ENCODE data around the gene HOXB8. TPM values are rescaled to one million over a fixed set of nuclear protein-coding genes. Genes with fewer than 3 reads are reported as not detected.

HOXB8 gene
- total RNA-seq, 6 donors from 2014 or later: 0.23 to 0.27 TPM; not detected in 4

DNA sequence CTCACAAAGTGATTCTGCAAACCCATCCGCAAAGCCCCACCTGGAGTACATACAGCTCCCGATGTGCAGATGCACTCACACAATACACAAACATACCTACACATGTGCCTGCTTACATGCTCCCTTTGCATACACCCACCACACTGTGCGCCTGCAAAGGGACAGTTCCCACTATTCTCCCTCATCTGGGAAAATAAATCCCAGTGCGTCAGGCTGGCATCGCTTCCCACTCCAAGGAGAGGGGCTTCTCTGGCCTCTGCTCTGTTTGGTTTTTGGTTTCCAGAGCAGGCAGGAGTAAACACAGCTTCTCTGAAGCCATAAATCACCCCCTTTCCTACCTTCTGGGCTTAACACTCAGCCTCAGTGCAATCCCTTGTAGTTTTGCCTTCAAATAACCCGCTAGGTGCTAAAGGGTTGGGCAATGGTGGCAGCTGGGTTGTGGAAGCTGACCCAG is 51.7 kb downstream of the HOXB8 start:
- Histone ChIP-seq H3K9me3 (no peaks in the 10 kb centered on the region), H3K4me3 (peak overlapping the region in 2 of 4 donors; percentile 23 to 30), H3K27ac (peak overlapping the region; percentile 56 to 83 (median 64)), H3K4me1 (peaks cover 9 to 17% (median 13%) of the 10 kb centered on the region in 4 donors), H3K36me3 (no peaks in the 10 kb centered on the region), H3K27me3 (peaks cover 0 to 17% (median 4%) of the 10 kb centered on the region in 4 donors)
- ATAC-seq (ENCODE audit: low FRiP score in 2 of 2) (no peak), DNase-seq (no peak)
- TF ChIP-seq POLR2AphosphoS5 (IDR thresholded peaks at IDR 0.05) (no peak), EP300 (IDR thresholded peaks at IDR 0.05) (no peak), POLR2A (IDR thresholded peaks at IDR 0.05) (no peak)
- TF ChIP-seq, protein P1, sequence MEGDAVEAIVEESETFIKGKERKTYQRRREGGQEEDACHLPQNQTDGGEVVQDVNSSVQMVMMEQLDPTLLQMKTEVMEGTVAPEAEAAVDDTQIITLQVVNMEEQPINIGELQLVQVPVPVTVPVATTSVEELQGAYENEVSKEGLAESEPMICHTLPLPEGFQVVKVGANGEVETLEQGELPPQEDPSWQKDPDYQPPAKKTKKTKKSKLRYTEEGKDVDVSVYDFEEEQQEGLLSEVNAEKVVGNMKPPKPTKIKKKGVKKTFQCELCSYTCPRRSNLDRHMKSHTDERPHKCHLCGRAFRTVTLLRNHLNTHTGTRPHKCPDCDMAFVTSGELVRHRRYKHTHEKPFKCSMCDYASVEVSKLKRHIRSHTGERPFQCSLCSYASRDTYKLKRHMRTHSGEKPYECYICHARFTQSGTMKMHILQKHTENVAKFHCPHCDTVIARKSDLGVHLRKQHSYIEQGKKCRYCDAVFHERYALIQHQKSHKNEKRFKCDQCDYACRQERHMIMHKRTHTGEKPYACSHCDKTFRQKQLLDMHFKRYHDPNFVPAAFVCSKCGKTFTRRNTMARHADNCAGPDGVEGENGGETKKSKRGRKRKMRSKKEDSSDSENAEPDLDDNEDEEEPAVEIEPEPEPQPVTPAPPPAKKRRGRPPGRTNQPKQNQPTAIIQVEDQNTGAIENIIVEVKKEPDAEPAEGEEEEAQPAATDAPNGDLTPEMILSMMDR (IDR thresholded peaks at IDR 0.05): no peak
- 63 to 74% methylated on average over 5 to 6 of the region's 6 CpGs for WGBS, 2 donors

DNA sequence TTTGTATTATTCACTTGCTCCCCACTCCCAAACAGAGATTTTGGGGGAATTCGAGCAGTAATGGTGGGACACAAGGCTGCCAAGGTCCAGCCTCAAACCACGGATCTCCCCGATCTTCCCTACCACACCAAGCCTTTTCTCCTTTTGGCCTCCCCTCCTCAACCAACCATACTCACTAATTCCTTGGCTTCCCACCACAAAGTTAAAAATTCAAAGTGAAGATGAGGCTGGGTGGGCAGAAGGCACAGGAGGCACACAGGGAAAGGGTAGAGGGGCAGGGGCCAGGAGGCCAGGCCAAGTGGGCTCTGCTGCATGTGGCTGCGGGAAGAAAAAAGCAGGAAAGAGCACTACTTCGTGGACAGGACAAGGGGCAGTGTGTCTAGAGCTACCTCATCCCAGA is 52.2 kb downstream of the HOXB8 start:
- peaks cover 9 to 15% (median 12%) of the 10 kb centered on the region in 4 donors for H3K4me1 ChIP-seq
- no peak overlapping the region for H3K4me3 ChIP-seq
- no peaks in the 10 kb centered on the region for H3K36me3 ChIP-seq

More for the DNA sequence above, 52.2 kb downstream of the HOXB8 start:
- peak overlapping the region in 3 of 4 donors; percentile 22 to 83 (median 69) for H3K27ac ChIP-seq
- TF ChIP-seq, protein P1 (IDR thresholded peaks at IDR 0.05): no peak
- TF ChIP-seq POLR2AphosphoS5 (IDR thresholded peaks at IDR 0.05): no peak
- TF ChIP-seq POLR2A (IDR thresholded peaks at IDR 0.05): no peak
- TF ChIP-seq EP300 (IDR thresholded peaks at IDR 0.05): no peak
- no peak for ATAC-seq (ENCODE audit: low FRiP score in 2 of 2)
- WGBS, 2 donors: 42 to 47% methylated on average over 5 of the region's 5 CpGs
- peaks cover 0 to 15% (median 4%) of the 10 kb centered on the region in 4 donors for H3K27me3 ChIP-seq
- DNase-seq: no peak
- H3K9me3 ChIP-seq: no peaks in the 10 kb centered on the region

Small RNAs within 50 kb of the gene (small RNA-seq; reads per million reads assigned to genes)
- gene MIR196A1: 0 to 0.07 (median 0) reads per million in 4 donors

Other genes with a start within 250 kb of the HOXB8 start
- gene SKAP1, start 185.1 kb downstream of the HOXB8 start, total RNA-seq: 1 to 10 TPM; 1.9 to 5.3 (median 3.9) TPM
- not detected for gene HOXB1, start 84.3 kb downstream of the HOXB8 start, total RNA-seq
- gene HOXB2, start 70.2 kb downstream of the HOXB8 start, total RNA-seq: 10 to 100 TPM in 2 of 6 donors, 1 to 10 TPM in 4; 1.4 to 16.1 (median 7.4) TPM
- gene HOXB4, start 36.9 kb downstream of the HOXB8 start, total RNA-seq: 1 to 10 TPM in 4 of 6 donors, under 1 TPM in 2; 0.61 to 5.6 (median 2.0) TPM
- 10 to 100 TPM in 2 of 6 donors, 1 to 10 TPM in 4; 2.9 to 12.6 (median 7.9) TPM for gene HOXB3, start 25.1 kb downstream of the HOXB8 start, total RNA-seq
- 1 to 10 TPM in 4 of 6 donors, under 1 TPM in 2; 0.39 to 5.0 (median 1.5) TPM for gene HOXB5, start 21.5 kb downstream of the HOXB8 start, total RNA-seq
- 10 to 100 TPM in 2 of 6 donors, 1 to 10 TPM in 4; 1.1 to 11.3 (median 7.0) TPM for gene HOXB6, start 10.3 kb downstream of the HOXB8 start, total RNA-seq
- gene HOXB7, start 4.3 kb downstream of the HOXB8 start, total RNA-seq: 1 to 10 TPM in 5 of 6 donors, not detected in 1; 1.1 to 3.7 (median 1.3) TPM
- under 1 TPM in 3 of 6 donors, not detected in 3; 0.20 to 0.30 (median 0.29) TPM for gene HOXB9, start 11.1 kb upstream of the HOXB8 start, total RNA-seq
- not detected for gene PRAC1, start 107.2 kb upstream of the HOXB8 start, total RNA-seq
- not detected for gene PRAC2, start 107.9 kb upstream of the HOXB8 start, total RNA-seq
- gene HOXB13, start 113.5 kb upstream of the HOXB8 start, total RNA-seq: not detected
- 10 to 100 TPM in 1 of 6 donors, 1 to 10 TPM in 4, under 1 TPM in 1; 0.69 to 12.1 (median 1.5) TPM for gene TTLL6, start 201.9 kb upstream of the HOXB8 start, total RNA-seq
- gene CALCOCO2, start 215.7 kb upstream of the HOXB8 start, total RNA-seq: 100 to 1,000 TPM; 123 to 330 (median 180) TPM

Measured in upper lobe of left lung (tissue), 6 donors.